K562 treated with DMSO at 1 percent for 12 hours (cell line): Measurements from ENCODE around the gene ACKR2. TPM values are rescaled to one million over a fixed set of nuclear protein-coding genes. Genes with fewer than 3 reads are reported as not detected.

ENCODE experiments used
- total RNA-seq: library from RNA; unstranded; fragments of 300-600 nt; gene quantifications from 2 replicates; pipeline ENCODE4 v1.2.3, GENCODE V29; 2022; ENCODE audit not compliant: insufficient read depth

ACKR2 gene, protein sequence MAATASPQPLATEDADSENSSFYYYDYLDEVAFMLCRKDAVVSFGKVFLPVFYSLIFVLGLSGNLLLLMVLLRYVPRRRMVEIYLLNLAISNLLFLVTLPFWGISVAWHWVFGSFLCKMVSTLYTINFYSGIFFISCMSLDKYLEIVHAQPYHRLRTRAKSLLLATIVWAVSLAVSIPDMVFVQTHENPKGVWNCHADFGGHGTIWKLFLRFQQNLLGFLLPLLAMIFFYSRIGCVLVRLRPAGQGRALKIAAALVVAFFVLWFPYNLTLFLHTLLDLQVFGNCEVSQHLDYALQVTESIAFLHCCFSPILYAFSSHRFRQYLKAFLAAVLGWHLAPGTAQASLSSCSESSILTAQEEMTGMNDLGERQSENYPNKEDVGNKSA
- total RNA-seq, result 0.48 TPM in 1 of 2 replicates, not detected in the other

DNA sequence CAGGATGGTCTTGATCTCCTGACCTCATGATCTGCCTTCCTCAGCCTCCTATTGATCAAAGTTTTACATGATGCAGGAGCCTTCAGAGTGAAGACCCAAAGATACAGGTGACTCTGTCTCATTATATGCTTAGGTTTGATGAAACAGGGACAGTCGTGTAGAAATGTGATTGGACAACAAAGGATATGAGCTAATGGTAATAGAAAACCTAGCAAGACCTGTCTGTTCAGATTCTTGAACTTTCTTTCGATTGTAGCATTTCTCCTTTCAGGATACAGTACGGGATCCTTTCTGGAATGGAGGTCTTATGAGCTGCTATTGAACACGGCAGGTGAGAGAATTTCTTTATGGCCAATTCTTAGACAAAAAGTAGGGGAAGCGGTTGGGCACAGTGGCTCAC is at the start of gene ACKR2:
ACKR2 (plus strand) TSS at position 244 of the 400 bp plus-strand sequence. CDS start 55,058 bp downstream, outside the sequence.

DNA sequence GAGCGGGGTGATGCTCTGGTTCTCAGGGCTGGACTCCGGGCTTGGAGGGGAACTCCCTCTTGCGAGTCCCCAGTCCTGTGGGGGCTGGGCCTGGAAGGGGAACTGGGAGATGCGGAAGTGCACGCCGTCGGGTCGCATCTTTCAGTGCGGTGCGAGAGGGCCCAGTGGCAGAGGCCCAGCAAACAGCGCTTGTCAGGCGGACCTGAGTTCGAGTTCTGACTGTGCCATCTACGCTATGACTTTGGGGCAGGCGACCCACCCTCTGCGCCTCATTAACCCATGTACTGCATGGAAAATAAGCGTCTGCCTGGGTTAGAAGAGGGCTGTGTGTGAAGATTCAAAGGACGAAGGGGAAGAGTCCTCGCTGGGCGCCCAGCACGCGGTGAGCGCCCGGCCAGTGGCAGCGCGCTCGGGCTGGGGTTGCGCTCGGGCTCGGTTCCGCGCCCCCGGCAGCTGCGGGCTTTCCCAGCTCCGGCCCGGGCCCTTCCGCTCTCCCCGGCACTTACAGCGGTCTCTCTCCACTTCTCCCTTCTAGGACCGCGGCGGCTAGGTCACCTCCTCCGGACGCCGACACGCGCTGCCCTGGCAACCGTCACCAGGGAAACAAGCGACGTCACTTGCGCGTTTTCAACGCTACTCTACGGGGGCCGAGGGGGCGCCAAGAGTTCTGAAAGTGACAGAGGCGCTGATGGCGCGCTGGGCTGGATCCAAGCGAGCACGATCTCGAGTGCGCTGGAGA is 36.4 kb upstream of the ACKR2 start, which contains the start of gene CCDC13:
CCDC13 (minus strand) TSS at position 584 of the 739 bp plus-strand sequence. CDS start 14,908 bp downstream, outside the sequence.

GRCh38 chr3:42804106-42804830 is 5.0 kb upstream of the ACKR2 start, which contains the start of gene HIGD1A:
TSS of gene HIGD1A (minus strand) at chr3:42804490. CDS start at chr3:42794253, 10,237 bp downstream.

DNA sequence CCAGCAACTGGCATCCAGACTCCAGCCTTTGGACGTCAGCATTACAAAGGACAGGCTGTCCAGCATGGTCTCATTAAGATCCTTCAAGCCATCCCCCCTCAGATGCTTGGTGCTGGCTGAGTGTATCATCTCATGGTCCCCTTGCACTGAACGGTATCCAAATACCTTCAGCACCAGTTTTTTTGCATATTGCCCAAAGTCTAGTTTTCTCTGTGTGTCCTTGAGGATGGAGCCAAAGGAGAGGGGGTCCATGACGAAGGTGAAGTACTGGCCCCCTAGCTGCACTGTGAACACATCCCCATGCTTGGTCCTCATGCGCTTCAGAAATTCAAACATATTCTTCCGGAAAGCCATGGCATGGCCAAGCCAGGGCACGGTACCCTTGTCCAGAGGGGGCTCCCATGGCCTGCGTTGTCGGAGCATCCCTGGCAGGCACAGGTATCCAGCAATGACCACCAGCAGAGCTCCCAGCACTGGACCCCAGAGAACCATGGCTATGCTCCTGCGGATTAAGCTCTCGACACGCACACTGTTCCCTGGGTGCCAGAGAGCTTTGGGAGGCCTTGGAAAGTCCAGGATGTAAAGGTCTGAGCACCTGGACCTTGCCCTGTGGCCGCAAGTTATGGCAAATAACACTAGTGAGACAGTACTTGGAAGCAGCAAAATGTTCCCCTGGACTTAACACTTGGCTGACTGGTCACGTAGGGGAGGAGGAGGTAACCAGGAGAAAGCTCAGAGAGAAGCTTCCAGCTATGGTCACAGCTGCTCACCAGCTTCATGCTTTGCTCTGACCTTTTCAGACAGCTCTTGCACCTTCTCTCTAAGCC is 66.3 kb downstream of the ACKR2 start, which contains the start of gene CYP8B1:
CYP8B1 (minus strand) TSS at position 555 of the 827 bp plus-strand sequence; CDS start at position 492, 63 bp downstream.

DNA sequence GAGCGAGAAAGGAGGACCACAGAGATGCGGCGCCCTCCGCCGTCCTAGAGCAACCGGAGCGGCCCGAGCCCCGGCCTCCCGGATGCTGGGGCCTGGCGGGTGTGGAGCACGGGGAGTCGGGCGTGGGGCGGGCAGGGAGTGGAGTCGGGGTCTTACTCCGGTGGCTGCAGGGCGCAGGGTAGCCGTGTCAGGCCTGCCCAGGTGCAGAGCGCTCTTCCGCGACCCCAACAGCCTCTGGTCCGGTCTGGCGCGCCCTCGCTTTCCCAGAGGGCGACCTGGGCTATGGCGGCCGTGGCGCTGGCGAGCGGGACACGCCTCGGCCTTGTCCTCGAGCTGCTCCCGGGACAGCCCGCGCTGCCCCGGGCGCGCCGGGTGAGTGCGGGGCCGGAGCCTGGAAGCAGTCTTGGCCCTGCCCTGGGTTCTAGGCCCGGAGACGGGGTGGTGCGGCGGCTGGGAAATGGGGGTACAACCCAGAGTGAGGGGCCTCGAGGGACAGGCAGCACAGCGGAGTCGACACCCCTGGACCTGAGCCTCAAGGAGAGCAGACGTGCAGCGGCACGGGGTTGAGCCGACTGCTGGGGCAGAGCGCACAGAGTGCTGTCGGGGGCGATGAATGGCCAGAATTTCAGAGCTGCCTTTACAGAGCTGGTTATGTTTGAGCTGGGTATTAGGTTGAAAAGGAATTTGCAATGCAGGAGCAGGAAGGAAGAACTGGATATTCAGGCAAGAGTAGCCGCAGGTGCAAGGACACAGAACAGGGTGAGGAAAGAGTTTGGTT is 97.0 kb downstream of the ACKR2 start, which contains the start of gene ZNF662:
ZNF662 (plus strand) TSS at position 73 of the 778 bp plus-strand sequence. CDS start 1,973 bp downstream, outside the sequence.

Other genes starting within 250 kb of the ACKR2 start
- 38.7 and 83.7 TPM in 2 replicates for gene SEC22C, start 227.5 kb upstream of the ACKR2 start, total RNA-seq
- gene SS18L2, start 218.6 kb upstream of the ACKR2 start, total RNA-seq, result 64.0 and 84.1 TPM in 2 replicates
- 6.0 and 35.9 TPM in 2 replicates for gene NKTR, start 208.8 kb upstream of the ACKR2 start, total RNA-seq
- gene ZBTB47, start 155.7 kb upstream of the ACKR2 start, total RNA-seq, result 1.2 and 1.6 TPM in 2 replicates
- gene KLHL40, start 123.9 kb upstream of the ACKR2 start, total RNA-seq, result not detected in 2 replicates
- not detected in 2 replicates for gene HHATL, start 106.6 kb upstream of the ACKR2 start, total RNA-seq
- gene CCDC13, start 36.2 kb upstream of the ACKR2 start, total RNA-seq, result not detected in 2 replicates
- 108 and 158 TPM in 2 replicates for gene HIGD1A, start 5.0 kb upstream of the ACKR2 start, total RNA-seq
- gene CYP8B1, start 66.4 kb downstream of the ACKR2 start, total RNA-seq, result not detected in 2 replicates
- 0.27 and 1.4 TPM in 2 replicates for gene ZNF662, start 96.7 kb downstream of the ACKR2 start, total RNA-seq
- gene GASK1A, start 169.9 kb downstream of the ACKR2 start, total RNA-seq, result 0.38 and 0.51 TPM in 2 replicates